Measurements from ENCODE around the gene HMCES.
"Not testable (repeated sequence)": the region's sequence is repeated elsewhere in the genome, so short reads cannot be mapped to it uniquely, and the experiment has no call there.

HMCES gene

DNA sequence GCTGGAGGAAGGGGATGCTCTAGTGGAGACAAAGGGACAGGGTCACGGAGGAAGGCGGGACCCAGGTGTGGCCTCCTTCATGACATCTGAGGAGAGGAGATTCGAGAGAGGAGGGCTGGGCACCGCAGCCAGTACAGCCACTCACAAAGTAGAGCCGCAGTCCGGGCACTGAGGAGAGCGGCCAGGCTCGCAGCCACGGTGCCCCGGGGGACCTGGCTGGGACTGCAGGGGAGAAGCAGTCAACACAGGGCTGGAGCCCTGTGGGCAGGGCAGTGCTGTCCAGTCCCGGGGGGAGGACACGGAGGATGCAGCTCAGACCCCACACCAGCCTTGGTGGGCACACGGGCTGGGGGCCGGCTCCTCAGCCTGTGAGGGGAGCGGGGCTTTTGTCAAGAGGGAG, 40.3 kb downstream of the HMCES start:
- in situ Hi-C loops (cut with MboI; ENCODE audit: low sequenced_read_pairs): no loop called here

DNA sequence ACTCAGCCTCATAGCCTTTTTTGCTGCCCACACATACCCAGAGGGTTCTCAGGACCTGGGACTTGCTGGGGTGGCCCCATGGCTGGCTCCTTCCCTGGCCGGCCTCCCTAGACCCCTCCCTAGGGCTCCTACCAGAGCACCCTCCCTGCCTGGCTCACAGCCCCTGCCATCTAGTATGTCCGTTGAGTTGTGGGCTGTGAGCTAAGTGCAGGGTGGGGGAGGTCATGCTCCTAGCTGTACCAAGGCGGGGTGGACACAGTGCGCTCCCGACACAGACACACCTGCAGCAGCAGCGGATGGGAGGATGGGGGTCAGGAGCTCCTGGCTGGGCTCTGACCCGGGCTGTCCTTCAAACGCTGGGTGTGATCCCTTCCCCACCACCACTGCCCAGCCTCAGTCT, 41.6 kb downstream of the HMCES start:
- in situ Hi-C loops (cut with MboI; ENCODE audit: low sequenced_read_pairs): no loop called here

DNA sequence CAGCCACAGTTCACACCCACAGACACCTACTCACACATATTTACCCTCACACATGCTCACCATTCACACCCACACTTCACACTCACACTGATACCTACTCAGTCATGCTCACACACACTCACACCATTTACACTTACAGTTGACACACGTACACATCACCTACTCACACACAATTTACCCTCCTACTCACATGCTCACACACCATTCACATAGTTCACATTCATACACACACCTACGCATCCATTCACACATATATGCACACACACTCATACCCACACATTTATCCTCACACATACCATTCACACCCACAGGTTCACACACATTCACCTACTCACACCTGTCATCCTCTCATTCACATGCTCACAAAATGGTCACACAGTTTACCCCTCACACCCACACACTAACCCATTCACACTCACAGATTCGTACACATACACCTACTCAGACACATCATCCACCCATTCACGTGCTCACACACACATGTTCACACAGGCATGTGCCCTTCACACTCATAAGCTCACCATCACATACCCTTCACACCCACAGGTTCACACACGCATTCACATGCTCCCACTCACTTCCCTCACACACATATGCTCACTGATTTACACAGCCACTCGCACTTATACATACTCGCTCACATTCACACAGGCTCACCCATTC, 42.3 kb downstream of the HMCES start:
- in situ Hi-C loops (cut with MboI; ENCODE audit: low sequenced_read_pairs): no loop called here

DNA sequence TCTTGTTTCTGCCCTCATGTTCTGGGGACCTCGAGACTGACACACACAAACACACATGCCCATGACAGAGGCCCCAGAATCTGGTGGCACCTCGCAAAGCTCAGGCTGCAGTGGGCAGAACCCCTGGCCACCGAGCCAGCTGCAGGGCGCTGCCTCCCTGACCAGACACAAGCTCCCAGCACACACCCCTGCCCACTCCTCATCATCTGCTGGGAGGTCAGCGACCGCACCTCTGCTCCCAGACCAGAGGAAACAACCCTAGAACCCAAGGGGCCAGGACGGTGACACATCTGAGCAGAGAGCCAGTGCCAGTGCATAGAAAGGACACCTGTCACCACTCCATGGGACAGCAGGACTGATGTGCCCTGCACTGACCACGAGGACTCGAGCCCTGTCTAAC, 43.2 kb downstream of the HMCES start:
- in situ Hi-C loops (cut with MboI; ENCODE audit: low sequenced_read_pairs): no loop called here

DNA sequence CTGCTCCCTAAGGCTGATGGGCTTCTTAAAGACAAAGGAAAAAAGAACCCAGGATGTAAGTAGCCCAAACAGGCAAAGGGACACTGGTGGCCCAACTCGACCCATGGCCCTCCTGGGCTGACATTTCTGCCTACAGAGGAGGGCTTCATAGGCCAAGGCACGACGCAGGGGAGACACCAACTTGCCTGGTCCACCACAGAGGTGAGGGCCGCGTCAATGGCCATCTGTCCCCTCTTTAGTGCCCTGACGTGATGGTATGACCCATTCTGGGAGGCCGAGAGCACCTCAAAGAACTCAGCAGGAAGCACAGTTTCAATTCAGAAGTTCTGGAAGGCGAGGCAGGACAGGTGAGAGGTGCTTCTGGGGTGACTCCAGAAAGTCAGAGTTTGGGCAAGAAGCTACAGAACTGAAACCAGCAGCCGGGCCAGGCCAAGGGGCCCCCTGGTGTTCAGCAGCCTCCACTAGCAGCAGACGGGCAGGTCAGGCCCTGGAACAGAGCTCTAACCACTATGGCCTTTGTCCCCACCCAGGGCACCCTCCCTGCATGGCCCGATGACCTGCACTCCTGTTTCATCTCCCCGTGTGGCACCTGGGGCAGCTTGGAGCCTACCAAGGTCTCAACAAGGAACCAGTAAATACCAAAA, 45.1 kb downstream of the HMCES start:
- in situ Hi-C loops (cut with MboI; ENCODE audit: low sequenced_read_pairs): no loop called here

DNA sequence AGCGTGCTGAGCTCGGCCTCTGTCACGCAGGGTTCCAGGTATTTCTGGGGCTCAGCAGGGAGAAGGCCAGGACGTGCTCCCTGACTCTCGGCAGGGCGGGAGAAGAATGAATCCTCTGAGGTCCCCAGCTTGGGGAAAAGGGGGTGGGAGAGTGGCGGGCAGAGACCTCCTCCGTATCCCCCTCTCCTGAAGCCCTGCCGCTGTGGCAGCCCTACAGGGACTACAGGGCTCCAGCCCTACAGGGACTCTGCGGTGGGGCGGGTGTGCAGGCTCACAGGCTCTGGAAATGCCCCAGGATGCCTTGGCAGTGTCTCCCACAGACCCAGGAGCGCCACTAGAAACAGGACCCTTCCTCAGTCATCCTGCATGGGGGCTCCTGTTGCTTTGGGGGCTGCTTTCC, 46.2 kb downstream of the HMCES start:
- in situ Hi-C loops (cut with MboI; ENCODE audit: low sequenced_read_pairs): no loop called here

DNA sequence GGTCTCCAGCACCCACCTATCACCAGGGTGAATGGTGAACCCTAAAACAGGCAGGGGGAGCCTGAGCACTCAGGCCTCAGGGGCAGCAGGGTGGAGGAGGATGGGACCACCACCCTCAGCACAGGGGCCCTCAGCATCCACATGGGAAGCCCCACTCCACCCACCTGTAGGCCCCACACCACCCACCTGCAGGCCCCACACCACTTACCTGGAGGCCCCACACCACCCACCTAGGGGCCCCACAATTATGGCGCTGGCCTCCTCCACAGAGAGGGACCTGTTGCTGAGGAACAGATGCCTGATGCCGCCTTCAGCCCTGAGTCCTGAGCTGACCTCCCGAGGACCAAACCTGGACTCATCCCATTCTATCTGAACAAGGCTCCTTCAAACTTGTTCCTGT, 46.7 kb downstream of the HMCES start:
- in situ Hi-C loops (cut with MboI; ENCODE audit: low sequenced_read_pairs): no loop called here

DNA sequence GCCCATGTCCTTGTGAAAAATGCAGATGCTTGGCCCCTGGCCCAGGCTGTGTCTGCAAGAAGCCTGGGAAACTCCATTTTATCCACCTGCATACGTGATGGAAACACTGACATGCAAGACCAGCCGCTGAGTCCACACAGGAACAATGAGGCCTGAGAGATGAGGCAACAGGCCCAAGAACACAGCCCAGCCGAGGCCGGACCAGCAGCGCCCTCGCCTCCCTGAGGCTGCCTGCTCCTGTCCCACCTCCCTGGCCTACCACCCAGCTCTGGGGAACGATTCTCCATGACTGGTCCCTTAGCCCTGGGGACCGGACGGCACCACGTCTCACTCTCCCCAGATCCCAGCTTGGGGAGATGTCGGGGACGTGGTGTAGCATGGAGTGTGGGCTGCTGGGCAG, 47.5 kb downstream of the HMCES start:
- in situ Hi-C loops (cut with MboI; ENCODE audit: low sequenced_read_pairs): no loop called here

DNA sequence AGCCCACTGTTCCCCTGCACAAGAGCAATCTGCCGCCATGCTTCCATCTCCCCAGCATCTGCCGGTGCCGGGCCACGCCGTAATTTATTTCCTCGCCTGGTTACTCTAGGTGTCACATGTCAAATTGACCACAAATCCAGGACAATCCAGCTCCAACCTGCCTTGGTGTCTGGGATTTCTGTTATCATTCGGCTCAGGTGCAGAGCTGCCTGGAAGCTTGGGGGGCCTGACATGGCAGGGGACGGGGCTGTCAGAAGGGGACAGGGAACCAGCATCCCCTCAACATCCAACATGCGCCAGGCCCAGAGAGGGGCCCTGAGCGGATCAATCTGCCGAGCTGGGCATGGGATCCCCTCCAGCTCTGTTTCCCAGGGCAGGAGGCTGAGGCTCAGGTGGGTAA, 47.9 kb downstream of the HMCES start:
- in situ Hi-C loops (cut with MboI; ENCODE audit: low sequenced_read_pairs): no loop called here

DNA sequence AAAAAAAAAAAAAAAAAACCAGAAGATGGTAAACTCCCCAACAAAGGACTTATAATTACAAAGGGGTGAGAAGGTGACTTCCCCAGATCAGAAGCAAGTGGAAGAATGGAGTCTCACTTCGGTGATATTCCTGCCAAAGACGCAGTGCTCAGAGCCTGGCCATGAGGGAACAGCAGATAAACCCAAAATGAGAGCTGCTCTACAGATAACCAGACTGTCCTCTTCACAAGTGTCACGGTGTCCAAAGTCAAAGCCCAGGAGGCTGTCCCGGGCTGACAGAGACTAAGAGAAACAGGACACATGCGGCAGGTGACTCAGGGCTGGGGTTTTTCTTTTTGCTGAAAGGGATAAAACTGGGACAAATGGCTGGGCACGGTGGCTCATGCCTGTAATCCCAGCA, 48.8 kb downstream of the HMCES start:
- in situ Hi-C loops (cut with MboI; ENCODE audit: low sequenced_read_pairs): no loop called here

DNA sequence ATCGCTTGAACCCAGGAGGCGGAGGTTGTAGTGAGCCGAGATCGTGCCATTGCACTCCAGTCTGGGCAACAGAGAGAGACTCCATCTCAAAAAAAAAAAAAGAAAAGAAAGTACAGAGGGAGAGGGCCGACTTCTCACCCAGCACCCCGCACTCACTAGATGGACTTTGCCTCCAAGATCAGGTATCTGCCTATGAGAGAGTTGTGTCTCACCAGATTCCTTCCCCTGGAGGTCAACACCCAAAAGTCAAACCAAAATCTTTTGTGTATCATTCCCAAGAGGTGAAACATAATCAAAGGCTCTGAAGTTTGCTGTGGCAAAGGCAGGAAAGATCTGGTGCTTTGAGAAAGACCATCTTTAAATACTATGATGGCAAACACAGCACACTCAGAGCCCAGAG, 51.2 kb downstream of the HMCES start:
- in situ Hi-C loops (cut with MboI; ENCODE audit: low sequenced_read_pairs): no loop called here

DNA sequence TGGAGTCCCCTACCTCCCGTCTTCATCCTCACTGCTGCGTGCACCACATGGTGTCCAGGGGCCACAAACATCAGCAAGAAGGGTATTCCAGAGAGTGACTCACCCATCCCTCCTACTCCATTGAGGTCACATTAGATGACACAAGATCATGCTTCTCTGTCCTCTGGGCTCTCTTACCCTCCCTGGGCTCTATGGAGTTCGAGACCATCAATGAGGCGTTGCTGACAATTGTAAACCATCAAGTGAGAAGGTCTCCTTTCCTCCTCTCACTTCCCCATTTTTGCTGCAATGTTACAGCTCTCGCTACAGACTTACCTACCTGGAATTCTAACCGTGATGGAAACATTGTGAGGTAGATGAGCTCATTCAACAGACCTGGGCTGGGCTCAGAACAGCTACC, 51.7 kb downstream of the HMCES start:
- in situ Hi-C loops (cut with MboI; ENCODE audit: low sequenced_read_pairs): no loop called here

DNA sequence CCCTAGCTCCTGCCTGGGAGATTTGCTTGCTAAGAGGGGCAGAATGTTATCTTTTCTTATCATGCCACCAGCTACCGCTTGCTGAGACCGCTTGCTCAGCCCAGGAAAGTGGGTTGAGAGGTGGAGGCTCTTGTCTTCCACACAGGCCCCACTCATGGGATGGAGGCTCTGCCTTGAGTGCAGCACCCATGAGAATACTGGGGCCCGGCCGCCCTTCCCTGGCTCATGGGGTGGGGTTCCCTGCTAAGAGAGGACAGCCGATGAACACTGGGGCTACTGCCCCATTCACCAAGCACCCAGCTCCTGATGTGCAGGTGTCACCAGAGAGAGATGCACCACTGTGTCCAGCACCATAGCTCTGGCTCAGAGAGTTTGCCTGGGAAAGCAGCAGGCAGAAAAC, 55.2 kb downstream of the HMCES start:
- in situ Hi-C loops (cut with MboI; ENCODE audit: low sequenced_read_pairs): no loop called here

DNA sequence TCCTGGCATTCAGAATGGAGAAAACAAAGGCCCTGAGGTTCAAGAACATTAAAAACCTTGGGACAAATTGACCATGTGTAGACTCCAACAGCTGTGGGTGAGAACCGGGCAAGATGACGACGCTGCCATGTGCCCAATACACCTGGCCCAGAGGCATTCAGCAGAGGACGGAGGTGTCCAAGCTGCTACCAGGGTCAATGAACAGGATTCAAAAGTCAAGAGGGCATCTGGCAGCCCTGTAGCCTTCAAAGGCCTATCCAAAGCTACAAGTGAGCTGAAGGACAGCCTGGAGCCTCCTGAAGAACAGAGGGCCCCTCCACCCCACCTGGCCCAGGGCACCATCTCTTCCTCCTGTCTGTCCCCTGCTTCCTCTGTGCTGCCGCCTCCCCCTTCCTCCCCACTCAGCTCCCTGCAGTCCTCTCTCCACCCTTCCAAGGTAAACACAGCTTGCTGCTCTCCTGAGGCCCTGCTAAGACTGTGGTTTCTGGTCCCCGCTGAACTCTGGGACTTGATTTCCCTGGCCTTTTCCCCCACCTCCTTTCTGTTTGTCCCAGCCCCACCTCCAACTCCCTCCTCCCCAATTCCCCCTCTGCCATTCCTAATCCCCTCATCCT, 57.5 kb downstream of the HMCES start:
- in situ Hi-C loops (cut with MboI; ENCODE audit: low sequenced_read_pairs): no loop called here

DNA sequence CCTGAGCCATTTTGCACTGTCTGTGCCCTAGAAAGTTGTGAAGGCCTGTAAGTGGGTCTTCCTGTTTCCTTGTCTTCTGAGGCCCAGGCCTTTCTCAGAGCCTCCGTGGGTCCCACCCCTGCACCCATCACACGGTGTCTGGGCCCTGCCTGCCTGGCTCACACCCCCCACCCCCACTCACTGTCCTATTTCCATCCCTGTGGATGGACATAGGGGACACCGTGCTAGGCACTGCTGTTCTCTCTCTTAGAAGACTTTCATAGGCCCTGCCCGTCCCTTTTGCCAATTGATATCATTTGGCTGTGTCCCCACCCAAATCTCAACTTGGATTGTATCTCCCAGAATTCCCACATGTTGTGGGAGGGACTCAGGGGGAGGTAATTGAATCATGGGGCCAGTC, 59.0 kb downstream of the HMCES start:
- in situ Hi-C loops (cut with MboI; ENCODE audit: low sequenced_read_pairs): not testable (repeated sequence)

DNA sequence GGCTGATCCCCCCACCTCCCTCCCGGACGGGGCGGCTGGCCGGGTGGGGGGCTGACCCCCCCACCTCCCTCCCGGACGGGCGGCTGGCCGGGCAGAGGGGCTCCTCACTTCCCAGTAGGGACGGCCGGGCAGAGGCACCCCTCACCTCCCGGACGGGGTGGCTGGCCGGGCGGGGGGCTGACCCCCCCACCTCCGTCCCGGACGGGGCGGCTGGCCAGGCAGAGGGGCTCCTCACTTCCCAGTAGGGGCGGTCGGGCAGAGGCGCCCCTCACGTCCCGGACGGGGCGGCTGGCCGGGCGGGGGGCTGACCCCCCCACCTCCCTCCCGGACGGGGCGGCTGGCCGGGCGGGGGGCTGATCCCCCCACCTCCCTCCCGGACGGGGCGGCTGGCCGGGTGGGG, 60.5 kb downstream of the HMCES start:
- in situ Hi-C loops (cut with MboI; ENCODE audit: low sequenced_read_pairs): not testable (repeated sequence)

DNA sequence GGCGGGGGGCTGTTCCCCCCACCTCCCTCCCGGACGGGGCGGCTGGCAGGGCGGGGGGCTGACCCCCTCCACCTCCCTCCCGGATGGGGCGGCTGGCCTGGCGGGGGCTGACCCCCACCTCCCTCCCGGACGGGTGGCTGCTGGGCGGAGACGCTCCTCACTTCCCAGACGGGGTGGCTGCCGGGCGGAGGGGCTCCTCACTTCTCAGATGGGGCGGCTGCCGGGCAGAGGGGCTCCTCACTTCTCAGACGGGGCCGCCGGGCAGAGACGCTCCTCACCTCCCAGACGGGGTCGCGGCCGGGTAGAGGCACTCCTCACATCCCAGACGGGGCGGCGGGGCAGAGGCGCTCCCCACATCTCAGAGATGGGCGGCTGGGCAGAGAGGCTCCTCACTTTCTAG, 61.2 kb downstream of the HMCES start:
- in situ Hi-C loops (cut with MboI; ENCODE audit: low sequenced_read_pairs): not testable (repeated sequence)

DNA sequence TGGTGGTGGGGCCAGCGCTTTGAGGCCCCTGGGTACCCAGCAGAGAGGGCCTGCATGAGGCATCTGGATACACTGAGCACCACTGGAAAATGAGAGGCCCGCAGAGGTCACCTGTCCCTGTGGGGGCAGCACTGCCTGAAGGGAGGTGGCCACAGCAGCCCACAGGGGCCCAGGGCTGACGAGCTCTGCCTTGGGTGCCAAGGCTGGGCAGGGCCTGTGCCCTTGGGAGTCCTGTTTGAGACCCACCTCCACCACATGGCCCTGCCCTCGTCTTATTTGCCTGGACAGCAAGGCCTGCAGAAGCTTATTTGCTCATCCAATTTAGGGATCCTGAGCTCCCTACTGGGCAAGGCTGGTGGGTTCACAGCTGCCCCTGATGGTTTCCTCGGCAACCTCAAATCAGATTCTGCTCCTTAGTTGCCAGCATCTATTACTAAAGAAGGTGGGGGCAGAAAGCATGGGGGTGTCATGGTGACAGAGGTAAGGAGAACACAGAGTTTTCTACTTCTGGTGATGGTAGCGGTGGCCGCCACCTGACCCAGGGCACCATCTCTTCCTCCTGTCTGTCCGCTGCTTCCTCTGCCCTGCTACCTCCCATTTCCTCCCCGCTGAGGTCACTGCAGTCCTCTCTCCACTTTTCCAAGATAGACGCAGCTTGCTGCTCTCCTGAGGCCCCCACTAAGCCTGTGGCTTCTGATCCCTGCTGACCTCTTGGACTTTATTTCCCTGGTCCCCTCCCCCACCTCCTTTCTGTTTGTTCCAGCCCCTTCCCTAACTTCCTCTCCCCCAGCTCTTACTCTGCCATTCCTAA, 62.9 kb downstream of the HMCES start:
- in situ Hi-C loops (cut with MboI; ENCODE audit: low sequenced_read_pairs): no loop called here

DNA sequence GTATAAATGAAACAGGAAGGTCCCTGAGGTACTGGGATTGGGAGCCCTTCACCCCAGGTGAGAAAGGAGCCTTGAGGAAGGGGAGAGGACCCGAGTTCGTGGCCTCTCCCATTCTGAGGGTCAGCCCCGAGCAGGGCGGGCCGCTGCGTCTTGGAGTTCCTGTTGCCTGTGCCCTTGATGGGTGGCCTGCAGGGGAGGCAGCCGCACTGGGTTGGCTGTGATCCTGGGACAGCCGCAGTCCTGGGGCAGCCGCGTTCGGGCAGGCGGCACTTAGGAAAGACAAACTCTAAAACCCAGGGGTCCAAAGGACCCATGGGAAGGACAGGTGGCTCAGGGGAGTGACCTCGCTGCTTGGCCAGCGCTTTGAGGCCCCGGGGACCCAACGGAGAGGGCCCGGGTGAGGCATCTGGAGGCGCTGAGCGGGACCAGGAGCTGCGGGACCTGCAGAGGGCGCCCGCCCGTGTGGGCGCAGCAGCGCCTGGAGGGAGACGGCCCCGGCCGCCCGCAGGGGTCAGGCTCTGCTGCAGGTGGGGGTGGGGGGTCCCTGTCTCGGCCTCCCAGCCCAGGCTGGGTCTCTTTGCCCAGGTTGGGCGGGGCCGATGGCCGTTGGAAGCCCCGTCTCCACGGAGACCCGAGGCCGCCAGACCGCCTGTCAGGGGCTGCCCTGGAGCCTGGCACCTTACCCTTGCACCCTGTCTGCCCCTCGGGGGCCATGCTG, 65.1 kb downstream of the HMCES start:
- in situ Hi-C loops (cut with MboI; ENCODE audit: low sequenced_read_pairs): no loop called here

DNA sequence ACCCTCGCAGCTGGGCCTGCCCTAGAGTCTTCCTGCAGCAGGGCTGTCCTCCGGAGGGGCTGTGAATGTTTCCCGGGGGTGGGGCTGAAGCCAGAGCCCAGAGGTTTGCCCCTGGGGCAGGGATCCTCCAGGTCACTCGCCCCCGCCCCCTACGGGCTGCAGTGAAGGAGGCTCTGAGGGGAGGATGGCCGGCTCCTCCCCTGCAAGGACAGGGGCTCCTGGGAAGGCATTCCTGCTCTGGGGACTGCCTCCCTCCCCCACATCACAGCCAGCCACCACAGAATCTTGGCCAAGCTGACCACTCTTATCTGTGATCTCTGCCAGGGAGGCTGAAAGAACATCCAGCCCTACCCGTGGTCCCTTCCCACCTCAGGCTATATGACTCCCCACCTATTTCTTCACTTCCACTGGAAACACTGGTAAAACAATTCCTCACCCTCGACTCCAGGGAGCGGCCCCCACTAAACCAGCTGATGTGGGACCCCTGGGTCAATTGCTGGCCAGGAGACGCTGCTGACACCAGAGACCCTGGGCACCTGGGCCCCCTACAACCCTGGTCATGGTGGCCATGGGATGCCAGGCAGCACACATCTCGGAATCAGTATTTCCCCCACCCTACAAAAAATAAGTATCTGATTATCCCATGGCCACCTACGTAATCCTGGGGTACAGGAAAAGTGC, 66.0 kb downstream of the HMCES start:
- in situ Hi-C loops (cut with MboI; ENCODE audit: low sequenced_read_pairs): no loop called here

DNA sequence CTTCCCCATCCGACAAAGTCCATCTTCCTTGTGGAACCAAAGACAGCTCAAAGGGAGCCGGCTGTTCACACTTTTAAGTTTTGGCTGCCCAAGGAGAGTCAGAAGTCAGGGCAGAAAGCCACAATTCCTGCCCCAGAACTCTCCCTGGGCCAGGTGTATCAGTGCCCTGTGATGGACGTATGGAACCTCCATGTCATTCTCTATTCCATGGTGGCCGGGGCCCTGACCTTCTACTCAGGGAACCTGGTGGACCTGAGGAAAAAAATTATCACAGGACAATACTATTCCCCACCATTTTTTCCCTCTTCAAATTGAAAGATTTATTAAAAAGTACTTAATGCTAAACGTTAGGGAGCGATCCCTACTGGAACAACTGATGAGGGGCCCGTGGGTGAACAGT, 66.6 kb downstream of the HMCES start:
- in situ Hi-C loops (cut with MboI; ENCODE audit: low sequenced_read_pairs): no loop called here
